HG03095 (cell line): ENCODE measurements around the gene TMEM247.

Experiments used
- ATAC-seq: cut with Tn5 transposase; IDR thresholded peaks from one replicate; pipeline ENCODE4 v1.9.1; 2021; ENCODE audit warnings: moderate library complexity; ENCODE audit not compliant: unreplicated experiment

The TMEM247 gene

GRCh38 chr2:46488389-46488788 lies 9.0 kb downstream of the TMEM247 start:
- no peak for ATAC-seq

- no peak for ATAC-seq
Observed at GRCh38 chr2:46489423-46490174, 10.2 kb downstream of the TMEM247 start.

GRCh38 chr2:46490521-46491141 lies 11.3 kb downstream of the TMEM247 start:
- ATAC-seq: peak; percentile 58

GRCh38 chr2:46492301-46492700 lies 12.9 kb downstream of the TMEM247 start:
- ATAC-seq: no peak

- peak; percentile 89 for ATAC-seq
Observed at GRCh38 chr2:46493241-46493970, 14.0 kb downstream of the TMEM247 start.

GRCh38 chr2:46493971-46494250 lies 14.5 kb downstream of the TMEM247 start:
- ATAC-seq: no peak

- ATAC-seq: no peak
Observed at GRCh38 chr2:46494596-46494995, 15.2 kb downstream of the TMEM247 start.

GRCh38 chr2:46495231-46496030 lies 16.1 kb downstream of the TMEM247 start:
- ATAC-seq: no peak

GRCh38 chr2:46497766-46498165 lies 18.4 kb downstream of the TMEM247 start:
- no peak for ATAC-seq

- ATAC-seq: no peak
Observed at GRCh38 chr2:46498681-46499080, 19.3 kb downstream of the TMEM247 start.

- no peak for ATAC-seq
Observed at GRCh38 chr2:46499392-46499785, 20.0 kb downstream of the TMEM247 start.

GRCh38 chr2:46500801-46501200 lies 21.4 kb downstream of the TMEM247 start:
- no peak for ATAC-seq

- no peak for ATAC-seq
Observed at GRCh38 chr2:46502291-46502885, 23.0 kb downstream of the TMEM247 start.

GRCh38 chr2:46503686-46504085 lies 24.3 kb downstream of the TMEM247 start:
- ATAC-seq: no peak

- no peak for ATAC-seq
Observed at GRCh38 chr2:46504221-46504620, 24.9 kb downstream of the TMEM247 start.

- ATAC-seq: no peak
Observed at GRCh38 chr2:46504685-46505471, 25.5 kb downstream of the TMEM247 start.

GRCh38 chr2:46505472-46505783 lies 26.1 kb downstream of the TMEM247 start:
- no peak for ATAC-seq

- no peak for ATAC-seq
Observed at GRCh38 chr2:46506131-46506706, 26.9 kb downstream of the TMEM247 start.

GRCh38 chr2:46508312-46508711 lies 28.9 kb downstream of the TMEM247 start:
- no peak for ATAC-seq

- ATAC-seq: no peak
Observed at GRCh38 chr2:46508759-46509158, 29.4 kb downstream of the TMEM247 start.
